NK-92 (cell line): Measurements from ENCODE around the gene FCRLB.
A peak's percentile ranks its signal among the peaks of the same experiment; 100 is the strongest.
"Not testable (repeated sequence)": the region's sequence is repeated elsewhere in the genome, so short reads cannot be mapped to it uniquely, and the experiment has no call there.

ENCODE experiments used
- DNase-seq: peaks from one replicate; lab custom pipeline; 2025; ENCODE audit not compliant: unreplicated experiment; lab: John Stamatoyannopoulos, UW

Gene FCRLB

GRCh38 chr1:161719325-161719611, 2.1 kb upstream of the FCRLB start:
- no peak for DNase-seq

GRCh38 chr1:161720422-161720821, 922 bp upstream of the FCRLB start:
- DNase-seq = no peak

GRCh38 chr1:161721738-161722343, 497 bp downstream of the FCRLB start:
- DNase-seq = no peak

- no peak for DNase-seq
Measured at GRCh38 chr1:161722406-161722805, 1.1 kb downstream of the FCRLB start.

- no peak for DNase-seq
Measured at GRCh38 chr1:161723459-161724141, 2.3 kb downstream of the FCRLB start.

- not testable (repeated sequence) for DNase-seq
Measured at GRCh38 chr1:161725258-161725907, 4.0 kb downstream of the FCRLB start.

- DNase-seq = no peak
Measured at GRCh38 chr1:161725908-161726472, 4.6 kb downstream of the FCRLB start.

GRCh38 chr1:161726473-161727255, 5.3 kb downstream of the FCRLB start:
- no peak for DNase-seq

GRCh38 chr1:161727256-161727924, 6.0 kb downstream of the FCRLB start:
- no peak for DNase-seq

- no peak for DNase-seq
Measured at GRCh38 chr1:161728376-161729226, 7.3 kb downstream of the FCRLB start.

GRCh38 chr1:161730050-161730564, 8.8 kb downstream of the FCRLB start:
- no peak for DNase-seq

GRCh38 chr1:161731241-161731640, 9.9 kb downstream of the FCRLB start:
- no peak for DNase-seq

GRCh38 chr1:161731981-161732718, 10.8 kb downstream of the FCRLB start:
- no peak for DNase-seq

- DNase-seq = no peak
Measured at GRCh38 chr1:161733526-161733925, 12.2 kb downstream of the FCRLB start.

GRCh38 chr1:161735837-161736236, 14.5 kb downstream of the FCRLB start:
- DNase-seq = no peak

- no peak for DNase-seq
Measured at GRCh38 chr1:161736335-161736969, 15.1 kb downstream of the FCRLB start.

GRCh38 chr1:161737625-161738024, 16.3 kb downstream of the FCRLB start:
- no peak for DNase-seq

- DNase-seq = peak; percentile 12
Measured at GRCh38 chr1:161738627-161739287, 17.4 kb downstream of the FCRLB start.
